ENCODE data around the gene ENO2.

- TF ChIP-seq, protein P1, sequence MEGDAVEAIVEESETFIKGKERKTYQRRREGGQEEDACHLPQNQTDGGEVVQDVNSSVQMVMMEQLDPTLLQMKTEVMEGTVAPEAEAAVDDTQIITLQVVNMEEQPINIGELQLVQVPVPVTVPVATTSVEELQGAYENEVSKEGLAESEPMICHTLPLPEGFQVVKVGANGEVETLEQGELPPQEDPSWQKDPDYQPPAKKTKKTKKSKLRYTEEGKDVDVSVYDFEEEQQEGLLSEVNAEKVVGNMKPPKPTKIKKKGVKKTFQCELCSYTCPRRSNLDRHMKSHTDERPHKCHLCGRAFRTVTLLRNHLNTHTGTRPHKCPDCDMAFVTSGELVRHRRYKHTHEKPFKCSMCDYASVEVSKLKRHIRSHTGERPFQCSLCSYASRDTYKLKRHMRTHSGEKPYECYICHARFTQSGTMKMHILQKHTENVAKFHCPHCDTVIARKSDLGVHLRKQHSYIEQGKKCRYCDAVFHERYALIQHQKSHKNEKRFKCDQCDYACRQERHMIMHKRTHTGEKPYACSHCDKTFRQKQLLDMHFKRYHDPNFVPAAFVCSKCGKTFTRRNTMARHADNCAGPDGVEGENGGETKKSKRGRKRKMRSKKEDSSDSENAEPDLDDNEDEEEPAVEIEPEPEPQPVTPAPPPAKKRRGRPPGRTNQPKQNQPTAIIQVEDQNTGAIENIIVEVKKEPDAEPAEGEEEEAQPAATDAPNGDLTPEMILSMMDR (conservative IDR thresholded peaks at IDR 0.05 in 1 of 2, IDR thresholded peaks at IDR 0.05 in 1 of 2; ENCODE audit: low read depth in 1 of 2, low read length in 2 of 2): no peak
- no peak for TF ChIP-seq EZH2 (IDR thresholded peaks at IDR 0.05; ENCODE audit: low read length, missing control alignments)
These were observed 55.7 kb downstream of the ENO2 start for GRCh38 chr12:6970096-6970527.

Data from fibroblast of lung (primary cell).